ENCODE measurements around the gene TSSK3.
"Not testable (repeated sequence)": the region's sequence is repeated elsewhere in the genome, so short reads cannot be mapped to it uniquely, and the experiment has no call there.

TSSK3 gene

GRCh38 chr1:32363713-32364112, 1.4 kb downstream of the TSSK3 start:
- ATAC-seq, result no peak

- ATAC-seq, result no peak
Measured at GRCh38 chr1:32364836-32365235, 2.5 kb downstream of the TSSK3 start.

DNA sequence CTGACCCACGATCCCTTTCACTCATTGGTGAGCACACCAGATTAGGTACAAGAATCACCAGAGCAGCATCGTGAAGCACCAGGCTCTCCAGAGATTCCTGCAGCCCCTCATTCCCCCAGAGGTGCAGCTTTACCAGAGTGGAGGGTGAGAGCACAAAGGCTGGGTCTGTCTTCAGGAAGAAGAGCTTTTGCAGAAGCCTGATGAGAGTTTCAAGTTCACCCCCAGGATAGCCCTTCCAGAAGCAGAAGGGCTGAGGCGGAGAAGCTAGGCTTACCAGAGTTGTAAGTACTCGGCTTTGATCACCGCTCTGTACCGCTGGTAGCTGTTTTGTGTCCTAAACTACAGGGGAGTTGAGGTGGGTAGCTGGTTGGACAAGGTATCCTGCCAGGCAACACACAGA, 3.1 kb downstream of the TSSK3 start:
- ATAC-seq, result no peak

- no peak for ATAC-seq
Measured at GRCh38 chr1:32367912-32368635, 5.7 kb downstream of the TSSK3 start.

- ATAC-seq, result peak; percentile 68 to 78
Measured at GRCh38 chr1:32372149-32372756, 9.9 kb downstream of the TSSK3 start.

DNA sequence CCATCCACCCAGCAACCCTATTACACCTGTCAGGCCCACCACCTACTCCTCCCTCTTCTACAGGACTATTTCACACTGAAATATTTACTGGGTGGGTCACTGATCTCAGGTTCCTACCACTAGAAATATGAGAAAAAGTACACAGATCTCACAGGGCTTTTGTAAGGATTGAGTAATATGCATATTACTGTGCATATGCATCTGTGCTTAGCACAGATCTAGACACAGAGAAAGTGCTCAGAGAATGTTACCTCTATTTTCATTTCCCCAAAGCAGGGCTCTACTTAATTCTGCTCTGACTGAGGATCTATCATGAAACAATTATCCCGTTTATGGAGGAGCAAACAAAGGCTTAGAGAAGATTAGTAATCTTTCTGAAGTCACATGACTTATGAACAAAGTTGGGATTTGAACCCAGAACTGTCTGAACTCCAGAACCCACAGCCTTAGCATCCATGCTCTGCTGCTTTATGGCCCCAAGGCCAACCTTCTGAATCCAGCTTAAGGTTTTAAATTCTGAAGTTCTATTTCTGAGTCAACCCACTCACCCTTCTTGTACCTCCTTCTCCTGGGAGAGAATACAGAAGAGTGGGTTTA, 11.8 kb downstream of the TSSK3 start:
- ATAC-seq, result no peak

GRCh38 chr1:32376199-32376598, 13.9 kb downstream of the TSSK3 start:
- no peak for ATAC-seq

- ATAC-seq, result no peak
Measured at GRCh38 chr1:32377541-32378220, 15.3 kb downstream of the TSSK3 start.

- no peak for ATAC-seq
Measured at GRCh38 chr1:32380057-32380456, 17.7 kb downstream of the TSSK3 start.

DNA sequence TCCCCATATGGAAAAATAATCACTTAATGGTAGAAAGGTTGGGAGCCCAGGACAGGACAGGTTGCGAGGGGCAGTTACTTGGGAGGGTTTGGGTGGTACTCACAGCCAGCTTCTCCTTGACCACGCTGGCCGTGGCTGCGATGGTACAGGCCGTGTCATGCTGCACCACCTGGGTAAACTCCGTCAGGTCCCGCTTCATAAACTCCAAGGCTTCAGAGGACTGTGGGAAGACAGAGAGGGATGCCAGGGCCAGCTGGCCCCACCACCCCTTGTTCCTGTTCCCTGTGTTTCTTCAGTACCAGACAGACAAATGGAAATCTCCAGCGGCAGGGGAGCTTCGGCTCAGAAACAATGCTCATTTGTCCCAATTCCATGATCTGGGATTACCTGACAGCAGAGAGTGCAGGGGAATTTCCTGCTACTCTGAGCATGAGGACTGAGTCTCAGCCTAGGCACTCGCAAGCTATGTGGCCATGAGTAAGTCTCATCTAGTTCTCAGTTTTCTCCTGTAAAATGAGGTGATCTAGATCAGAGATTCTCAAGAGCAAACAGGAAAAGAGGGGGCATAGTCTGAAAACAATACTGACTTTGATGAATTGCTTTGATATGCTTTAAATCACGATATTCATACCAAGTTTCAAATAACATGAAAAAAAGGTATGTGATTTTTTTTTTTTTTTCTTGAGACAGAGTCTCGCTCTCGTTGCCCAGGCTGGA, 24.5 kb downstream of the TSSK3 start:
- no peak for ATAC-seq

DNA sequence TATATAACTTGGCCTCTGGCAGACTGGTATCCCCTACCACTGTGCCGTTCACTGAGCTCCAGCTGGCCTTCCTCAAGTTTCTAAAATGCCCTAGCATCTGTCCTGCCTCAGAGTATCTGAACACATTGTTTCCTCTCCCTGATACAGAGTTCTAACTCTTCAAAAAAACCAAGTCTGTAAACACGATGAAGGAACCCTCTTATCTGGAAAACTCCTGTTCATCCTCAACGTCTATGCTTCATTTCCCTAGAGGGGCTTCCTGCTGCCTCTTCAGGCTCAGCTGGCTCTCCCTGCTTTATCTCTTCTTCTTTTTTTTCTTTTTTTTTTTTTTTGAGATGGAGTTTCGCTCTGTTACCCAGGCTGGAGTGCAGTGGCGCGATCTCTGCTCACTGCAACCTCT, 26.3 kb downstream of the TSSK3 start:
- ATAC-seq, result no peak

DNA sequence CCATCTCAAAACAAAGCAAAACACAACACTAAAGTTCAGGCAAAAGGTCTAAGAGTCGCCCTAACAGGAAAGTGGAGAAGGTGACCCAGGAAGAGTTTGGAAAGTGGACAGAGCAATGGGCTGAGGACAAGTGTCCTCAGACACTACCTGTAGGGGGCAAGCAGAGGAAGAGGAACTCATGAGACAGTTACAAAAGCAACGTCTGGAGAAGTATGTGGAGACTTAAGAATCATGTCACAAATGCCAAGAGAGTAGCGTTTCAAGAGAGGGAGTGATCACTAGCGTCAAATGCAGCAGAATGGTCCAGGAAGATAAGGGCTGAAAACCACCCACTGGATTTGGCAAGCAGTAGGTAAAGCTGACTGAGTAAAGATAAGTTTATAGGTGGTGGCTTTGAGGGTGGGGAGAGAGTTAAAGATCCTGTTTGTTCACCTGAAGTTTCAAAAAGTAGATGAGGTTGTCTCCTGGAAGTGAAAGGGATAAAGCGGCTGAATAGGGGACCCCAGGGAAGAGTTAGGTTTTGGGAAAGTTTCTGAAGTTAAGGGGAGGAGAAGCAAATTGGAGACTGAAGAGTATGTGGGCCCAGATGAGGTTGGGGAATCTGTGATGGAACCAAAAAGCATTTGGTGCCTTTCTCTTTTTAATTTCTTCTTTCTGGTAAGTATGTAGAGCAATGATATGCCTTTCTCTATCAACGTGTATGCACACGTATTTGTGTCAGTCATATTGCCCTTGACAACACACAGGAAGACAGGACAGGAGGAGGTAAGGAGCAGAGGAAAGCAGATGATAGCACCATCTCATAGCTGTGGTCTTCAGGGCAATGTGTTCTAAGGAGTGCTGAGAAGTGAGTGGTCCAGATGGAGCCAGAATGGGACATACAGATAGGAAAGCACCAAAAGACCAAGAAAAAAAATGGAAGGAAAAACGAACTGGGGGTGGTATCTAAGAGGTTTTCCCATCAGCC, 28.8 kb downstream of the TSSK3 start:
- no peak for ATAC-seq

DNA sequence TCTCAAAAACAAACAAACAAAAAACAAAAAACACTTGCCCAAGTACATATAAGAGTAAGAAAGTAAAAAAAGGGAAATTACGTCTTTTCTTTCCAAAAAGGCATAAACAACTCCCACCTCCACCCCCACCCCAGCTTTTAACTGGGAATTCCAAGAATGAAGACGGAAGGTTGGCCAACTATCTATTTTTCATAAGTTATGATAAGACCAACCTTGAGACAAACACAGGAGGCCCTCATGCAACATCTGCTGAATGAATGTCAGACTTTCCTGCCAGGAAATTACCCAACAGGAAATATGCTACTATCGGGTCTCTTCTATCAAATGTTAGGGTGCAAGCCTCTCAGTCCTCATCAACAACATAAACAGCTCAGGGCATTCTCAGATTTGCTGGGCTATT, 30.0 kb downstream of the TSSK3 start:
- ATAC-seq, result no peak

DNA sequence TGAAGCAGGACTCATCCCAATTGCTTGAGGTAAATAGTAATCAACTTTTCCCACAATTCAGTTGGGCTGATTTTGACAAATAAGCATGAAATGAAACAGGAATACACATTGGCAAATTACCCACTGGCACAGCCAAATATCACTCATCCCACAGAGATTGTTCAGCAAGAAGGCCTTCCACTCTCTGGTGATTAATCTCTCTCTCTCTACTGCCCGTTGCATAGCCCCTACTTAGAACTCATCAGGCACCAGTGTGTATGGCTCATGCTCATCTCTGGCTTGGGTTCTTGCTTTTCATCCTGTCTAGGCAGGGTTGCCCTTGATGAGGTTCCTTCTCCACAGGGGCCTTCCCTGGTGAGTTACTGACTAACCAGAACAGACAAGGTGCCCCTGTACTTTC, 30.8 kb downstream of the TSSK3 start:
- no peak for ATAC-seq

DNA sequence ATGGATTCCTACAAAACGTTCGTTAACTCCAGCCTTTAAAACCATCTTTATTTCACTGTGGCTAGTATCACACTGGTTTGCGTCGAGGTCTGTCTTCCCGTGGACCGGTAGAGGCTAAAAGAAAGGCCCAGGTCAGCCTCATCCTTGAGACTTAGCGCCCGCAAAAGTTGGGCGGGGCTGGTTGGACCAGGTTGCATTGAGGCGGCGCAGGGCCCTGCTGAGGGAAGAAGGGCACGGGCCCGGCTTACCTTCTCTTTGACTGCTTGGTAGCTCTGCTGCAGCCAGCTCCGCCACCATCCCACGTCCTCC, 31.4 kb downstream of the TSSK3 start:
- ATAC-seq, result peak; percentile 7 to 12

DNA sequence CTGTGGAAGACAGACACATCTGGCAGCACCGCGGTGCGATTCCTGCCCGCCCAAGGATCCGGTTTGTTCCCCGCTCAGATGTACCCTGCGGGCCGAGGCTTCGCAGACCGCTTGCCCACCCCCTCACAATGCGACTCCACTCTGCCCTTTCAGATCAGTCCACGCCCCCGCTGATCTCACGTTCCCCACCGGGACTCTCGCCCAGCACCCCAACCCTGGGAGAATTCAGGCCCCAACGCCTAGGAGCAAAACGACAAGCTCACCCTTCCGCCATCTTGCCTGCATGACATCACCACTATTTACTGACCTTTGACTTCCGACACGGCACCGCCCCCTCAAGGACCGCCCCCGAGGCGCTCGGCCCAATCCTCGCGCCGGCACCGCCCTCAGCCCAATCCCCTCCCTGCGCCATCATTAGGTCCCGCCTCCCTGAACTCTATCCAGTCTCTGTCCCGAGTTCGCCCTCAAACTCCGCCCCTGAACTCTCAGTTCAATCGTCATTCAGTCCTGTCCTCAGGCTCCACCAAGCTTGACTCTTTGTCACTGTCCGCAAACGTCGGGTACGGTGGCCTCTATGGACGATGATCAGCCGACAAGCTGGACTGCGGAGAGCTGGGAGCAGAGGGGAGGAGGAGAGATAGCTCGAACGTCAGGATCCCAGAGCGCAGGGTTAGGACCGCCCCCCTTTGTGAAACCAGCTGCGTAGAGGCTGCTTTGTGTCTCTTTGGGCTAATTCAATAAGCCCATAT, 32.0 kb downstream of the TSSK3 start, which contains the start of gene BSDC1:
Gene BSDC1 (minus strand): TSS at position 301 of the 749 bp plus-strand sequence. CDS start 27 bp downstream, at position 274.
- ATAC-seq, result peak; percentile 96 to 98

DNA sequence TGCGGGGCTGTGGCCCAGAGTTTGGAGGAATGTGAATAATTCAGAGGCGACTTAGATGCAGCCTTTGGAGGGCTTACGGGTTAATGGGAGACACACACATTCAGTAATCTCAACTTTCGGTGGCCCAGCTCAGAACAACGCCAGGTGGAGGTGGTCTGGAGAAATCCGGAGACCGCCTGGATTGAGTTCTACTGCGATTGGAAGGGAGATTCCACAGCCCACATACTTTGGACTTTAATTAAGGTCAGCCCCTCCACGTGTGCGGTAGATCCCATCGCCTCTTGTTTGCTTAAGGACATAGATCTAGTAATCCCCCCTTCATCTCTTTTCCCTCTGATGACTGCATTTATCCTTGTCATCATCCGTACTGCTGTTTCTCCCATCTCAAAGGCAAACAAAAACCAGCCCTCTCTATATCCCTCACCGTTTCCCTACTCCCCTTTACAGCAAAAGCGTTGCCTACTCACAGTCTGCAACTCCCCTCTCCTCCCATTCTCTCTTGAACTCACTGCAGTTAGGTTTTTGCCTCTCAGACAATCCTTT, 32.6 kb downstream of the TSSK3 start:
- ATAC-seq, result no peak

DNA sequence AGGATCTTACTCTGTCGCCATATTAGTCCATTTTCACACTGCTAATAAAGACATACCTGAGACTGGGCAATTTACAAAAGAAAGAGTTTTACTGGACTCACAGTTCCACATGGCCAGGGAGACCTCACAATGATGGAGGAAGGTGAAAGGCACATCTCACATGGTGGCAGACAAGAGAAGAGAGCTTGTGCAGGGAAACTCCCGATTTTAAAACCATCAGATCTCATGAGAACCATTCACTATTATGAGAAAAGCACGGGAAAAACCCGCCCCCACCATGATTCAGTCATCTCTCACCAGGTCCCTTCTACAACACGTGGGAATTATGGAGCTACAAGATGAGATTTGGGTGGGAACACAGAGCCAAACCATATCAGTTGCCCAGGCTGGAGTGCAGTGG, 34.2 kb downstream of the TSSK3 start:
- ATAC-seq, result not testable (repeated sequence)

- no peak for ATAC-seq
Measured at GRCh38 chr1:32398401-32398800, 36.1 kb downstream of the TSSK3 start.

- ATAC-seq, result no peak
Measured at GRCh38 chr1:32399843-32400242, 37.5 kb downstream of the TSSK3 start.
